IMR-90 (cell line): ENCODE measurements around the gene SYNPO. TPM values are rescaled to one million over a fixed set of nuclear protein-coding genes. Genes with fewer than 3 reads are reported as not detected.

Experiments used
- ATAC-seq: fragments of 200-7000 bp; cut with Tn5 transposase; 2 replicates; pipeline ENCODE4 v1.9.1; 2020; ENCODE audit warnings: low read depth, mild to moderate bottlenecking, moderate library complexity
- BruUV-seq: library from RNA; stranded (reverse); fragments of 400-500 nt; replicated peaks from 2 replicates; lab custom pipeline; 2021; lab: Mats Ljungman, UMichigan
- CTCF ChIA-PET: fragments of 300-600 bp; formaldehyde crosslinking; extraction: SDS; loops from one replicate; lab custom pipeline; 2021; ENCODE audit warnings: antibody characterized with exemption; lab: Yijun Ruan, JAX
- POLR2A ChIA-PET: fragments of 300-600 bp; sonication (Branson Sonifier 250); formaldehyde crosslinking; loops from one replicate; lab custom pipeline; 2022; ENCODE audit warnings: antibody characterized with exemption; ENCODE audit not compliant: unreplicated experiment; lab: Charles Lee
- DNase-seq: peaks from one replicate; pipeline ENCODE4 v3.0.0; 2013
- H2AFZ ChIP-seq: replicated peaks from 2 replicates; pipeline ENCODE3; 2013; ENCODE audit warnings: low read length, mild to moderate bottlenecking; ENCODE audit not compliant: poor library complexity
- H2AK5ac ChIP-seq: 2 replicates; pipeline ENCODE4 v1.6.1; 2013; ENCODE audit warnings: low read depth, low read length, inconsistent platforms
- H2AK9ac ChIP-seq: replicated peaks from 2 replicates; pipeline ENCODE3; 2013; ENCODE audit warnings: mild to moderate bottlenecking, low read depth, low read length, moderate library complexity; ENCODE audit not compliant: poor library complexity
- H2BK120ac ChIP-seq: 2 replicates; pipeline ENCODE4 v1.6.1; 2013; ENCODE audit warnings: low read depth, low read length, inconsistent platforms
- H2BK15ac ChIP-seq: 3 replicates; pipeline ENCODE4 v1.6.1; 2013; ENCODE audit warnings: low read depth, low read length, inconsistent platforms
- H2BK20ac ChIP-seq: 2 replicates; pipeline ENCODE4 v1.6.1; 2013; ENCODE audit warnings: low read depth, mild to moderate bottlenecking, inconsistent platforms, low read length, moderate library complexity
- H2BK5ac ChIP-seq: 2 replicates; pipeline ENCODE4 v1.6.1; 2013; ENCODE audit warnings: mild to moderate bottlenecking, low read depth, low read length, inconsistent platforms; ENCODE audit not compliant: poor library complexity, severe bottlenecking
- H3K14ac ChIP-seq: replicated peaks from 2 replicates; pipeline ENCODE4 v1.6.1; 2013; ENCODE audit warnings: low read depth, low read length, inconsistent platforms
- H3K18ac ChIP-seq: 2 replicates; pipeline ENCODE4 v1.6.1; 2013; ENCODE audit warnings: low read depth, low read length, control low read depth
- H3K23ac ChIP-seq: 2 replicates; pipeline ENCODE4 v1.6.1; 2013; ENCODE audit warnings: low read depth, low read length, inconsistent platforms
- H3K27ac ChIP-seq: 2 replicates; pipeline ENCODE4 v1.5.1; 2013; ENCODE audit warnings: mild to moderate bottlenecking, control low read depth, low read length; ENCODE audit not compliant: insufficient read depth
- H3K27me3 ChIP-seq: 2 replicates; pipeline ENCODE4 v1.6.1; 2013; ENCODE audit warnings: low read length; ENCODE audit not compliant: control insufficient read depth, insufficient read depth
- H3K36me3 ChIP-seq: 2 replicates; pipeline ENCODE4 v1.6.1; 2013; ENCODE audit warnings: low read length, mixed read lengths; ENCODE audit not compliant: control insufficient read depth, insufficient read depth
- H3K4ac ChIP-seq: 2 replicates; pipeline ENCODE4 v1.6.1; 2013; ENCODE audit warnings: low read depth, low read length, inconsistent platforms
- H3K4me1 ChIP-seq: 2 replicates; pipeline ENCODE4 v1.6.1; 2013; ENCODE audit warnings: low read length, mixed read lengths; ENCODE audit not compliant: control insufficient read depth, insufficient read depth
- H3K4me2 ChIP-seq: 2 replicates; pipeline ENCODE4 v1.6.1; 2013; ENCODE audit warnings: low read depth, mild to moderate bottlenecking, control low read depth, low read length, moderate library complexity
- H3K4me3 ChIP-seq: 2 replicates; pipeline ENCODE4 v1.5.1; 2013; ENCODE audit warnings: low read depth, mild to moderate bottlenecking, control low read depth, low read length, moderate library complexity; ENCODE audit not compliant: insufficient read depth
- H3K56ac ChIP-seq: 2 replicates; pipeline ENCODE4 v1.6.1; 2013; ENCODE audit warnings: low read length, inconsistent platforms; ENCODE audit not compliant: insufficient read depth; ENCODE audit errors: extremely low read depth
- H3K79me1 ChIP-seq, 2 experiments: 2 replicates each; pipeline ENCODE4 v1.6.1; 2013; ENCODE audit warnings: low read length in 2 of 2, inconsistent platforms in 1 of 2, low read depth in 1 of 2
- H3K9ac ChIP-seq: 2 replicates; pipeline ENCODE4 v1.6.1; 2013; ENCODE audit warnings: low read depth, low read length, control low read depth
- H3K9me1 ChIP-seq: 2 replicates; pipeline ENCODE4 v1.6.1; 2013; ENCODE audit warnings: low read length, inconsistent platforms; ENCODE audit not compliant: insufficient read depth
- H3K9me3 ChIP-seq: 2 replicates; pipeline ENCODE4 v1.6.1; 2013; ENCODE audit warnings: low read length; ENCODE audit not compliant: control insufficient read depth, insufficient read depth
- H4K20me1 ChIP-seq: 2 replicates; pipeline ENCODE4 v1.6.1; 2013; ENCODE audit warnings: low read length, inconsistent platforms; ENCODE audit not compliant: insufficient read depth
- H4K5ac ChIP-seq: 2 replicates; pipeline ENCODE4 v1.6.1; 2013; ENCODE audit warnings: mild to moderate bottlenecking, low read depth, low read length, control low read depth
- H4K8ac ChIP-seq, 2 experiments: 2 replicates each; pipeline ENCODE4 v1.6.1; 2013; ENCODE audit warnings: low read depth in 2 of 2, low read length in 2 of 2, control low read depth in 1 of 2, inconsistent platforms in 1 of 2
- H4K91ac ChIP-seq: 2 replicates; pipeline ENCODE4 v1.6.1; 2013; ENCODE audit warnings: low read depth, low read length, inconsistent platforms; ENCODE audit not compliant: insufficient read depth
- MAZ ChIP-seq: IDR thresholded peaks from 2 replicates; pipeline ENCODE4 v1.6.1; 2012; ENCODE audit warnings: low read depth, mild to moderate bottlenecking, low read length, improper control_type of control experiment, moderate library complexity, borderline replicate concordance
- NFE2L2 ChIP-seq: fragments of 150-350 bp; IDR thresholded peaks from 2 replicates; pipeline ENCODE4 v1.6.1; 2016; ENCODE audit warnings: low read depth, mild to moderate bottlenecking, low read length
- POLR2A ChIP-seq: IDR thresholded peaks from 2 replicates; pipeline ENCODE4 v1.6.1; 2012; ENCODE audit warnings: mild to moderate bottlenecking, low read depth, low read length
- RCOR1 ChIP-seq: IDR thresholded peaks from 2 replicates; pipeline ENCODE4 v1.6.1; 2012; ENCODE audit warnings: mild to moderate bottlenecking, low read length, improper control_type of control experiment; ENCODE audit not compliant: insufficient replicate concordance
- WGBS, 2 experiments: methylation state at CpG; one replicate each; pipeline versions ENCODE4 v1.1.5 to v1.1.7; 2013; ENCODE audit warnings: missing lambda C conversion rate in 2 of 2; ENCODE audit not compliant: insufficient read length in 1 of 2; ENCODE audit errors: extremely low coverage in 2 of 2; 5-methylcytosine and 5-hydroxymethylcytosine counted together
- dilution Hi-C: fragments of 300-500 bp; cut with HindIII; formaldehyde crosslinking; loops from one replicate; pipeline ENCODE4 v1.14.3; 2018; ENCODE audit warnings: low sequenced_read_pairs; ENCODE audit not compliant: unreplicated experiment
- in situ Hi-C: fragments of 300-500 bp; cut with MboI; formaldehyde crosslinking; loops from 3 replicates; pipeline ENCODE4 v1.14.3; 2019; ENCODE audit warnings: low sequenced_read_pairs, inconsistent platforms, mixed read lengths
- intact Hi-C: fragments of 100-400 bp; cut with micrococcal nuclease; formaldehyde crosslinking; loops from 2 replicates; pipeline ENCODE4 v1.10.0; 2022
- polyA plus RNA-seq, 3 experiments: library from polyadenylated mRNA; depleted of rRNA; stranded (reverse); fragments of >200 nt; gene quantifications; 2 replicates each; pipeline ENCODE4 v1.2.3, GENCODE V29; 2012; ENCODE audit warnings: low replicate concordance in 1 of 3
- total RNA-seq: library from RNA; depleted of rRNA; stranded (reverse); fragments of >200 nt; gene quantifications from 2 replicates; pipeline ENCODE4 v1.2.3, GENCODE V29; 2012
- TF ChIP-seq, protein P1 (sequence below): fragments of 150-350 bp; IDR thresholded peaks from 2 replicates; pipeline ENCODE4 v1.6.1; 2016; ENCODE audit warnings: low read depth, mild to moderate bottlenecking, low read length, moderate library complexity, borderline replicate concordance

The SYNPO gene
- total and polyA plus RNA-seq, 2 of the 4 experiments (the other 2 are of a cell fraction) = 3.0 to 24.8 TPM

DNA sequence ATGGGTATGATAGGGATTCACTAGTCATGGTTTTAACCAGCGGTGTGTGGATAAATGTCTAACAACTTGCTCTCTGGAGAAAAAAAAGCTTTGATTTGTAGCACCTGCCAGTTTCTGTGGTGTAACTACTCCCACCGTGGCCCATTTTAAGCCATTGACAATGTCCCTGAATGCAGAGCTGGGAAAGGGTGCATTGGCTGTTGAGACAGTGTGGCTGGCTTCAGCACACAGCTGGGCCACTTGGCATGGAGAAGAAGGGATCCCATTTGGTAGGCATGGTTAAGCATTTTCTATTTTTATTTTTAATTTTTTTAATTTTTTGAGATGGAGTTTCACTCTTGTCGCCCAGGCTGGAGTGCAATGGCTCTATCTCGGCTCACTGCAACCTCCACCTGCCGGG is 31.5 kb upstream of the SYNPO start:
- in situ Hi-C loops = no loop called here
- H3K14ac ChIP-seq = no peak overlapping the region

More for the DNA sequence above, 31.5 kb upstream of the SYNPO start:
- H3K4me1 ChIP-seq = no peaks in the 10 kb centered on the region
- intact Hi-C loops = no loop called here
- dilution Hi-C loops = no loop called here
- no peak overlapping the region for H3K4me3 ChIP-seq
- no peak overlapping the region for H3K9ac ChIP-seq
- H2AK5ac ChIP-seq = no peak overlapping the region
- H4K8ac ChIP-seq = no peak overlapping the region
- TF ChIP-seq MAZ = no peak
- TF ChIP-seq POLR2A = no peak
- no peak for TF ChIP-seq NFE2L2
- no peak for TF ChIP-seq RCOR1
- TF ChIP-seq, protein P1, sequence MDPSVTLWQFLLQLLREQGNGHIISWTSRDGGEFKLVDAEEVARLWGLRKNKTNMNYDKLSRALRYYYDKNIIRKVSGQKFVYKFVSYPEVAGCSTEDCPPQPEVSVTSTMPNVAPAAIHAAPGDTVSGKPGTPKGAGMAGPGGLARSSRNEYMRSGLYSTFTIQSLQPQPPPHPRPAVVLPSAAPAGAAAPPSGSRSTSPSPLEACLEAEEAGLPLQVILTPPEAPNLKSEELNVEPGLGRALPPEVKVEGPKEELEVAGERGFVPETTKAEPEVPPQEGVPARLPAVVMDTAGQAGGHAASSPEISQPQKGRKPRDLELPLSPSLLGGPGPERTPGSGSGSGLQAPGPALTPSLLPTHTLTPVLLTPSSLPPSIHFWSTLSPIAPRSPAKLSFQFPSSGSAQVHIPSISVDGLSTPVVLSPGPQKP = no peak
- no peak overlapping the region for H2BK5ac ChIP-seq
- H3K27me3 ChIP-seq = peaks cover 7% of the 10 kb centered on the region
- no peak overlapping the region for H3K56ac ChIP-seq
- POLR2A ChIA-PET = no interaction called here
- H3K18ac ChIP-seq = no peak overlapping the region
- WGBS, 2 experiments = 100% methylated on average over 2 of the region's 5 CpGs; no CpG with 5 or more reads in 1 of the 2 experiments
- no peak overlapping the region for H3K23ac ChIP-seq
- no peak overlapping the region for H3K4me2 ChIP-seq
- BruUV-seq = no TSS peak
- H2BK20ac ChIP-seq = no peak overlapping the region
- no peaks in the 10 kb centered on the region for H4K20me1 ChIP-seq
- H3K9me3 ChIP-seq = no peaks in the 10 kb centered on the region
- no peak overlapping the region for H4K5ac ChIP-seq
- CTCF ChIA-PET = no interaction called here
- ATAC-seq (no peak), DNase-seq (no peak)
- no peak overlapping the region for H4K91ac ChIP-seq
- no peaks in the 10 kb centered on the region for H3K36me3 ChIP-seq
- no peak overlapping the region for H3K27ac ChIP-seq
- H2BK15ac ChIP-seq = no peak overlapping the region
- no peak overlapping the region for H2AFZ ChIP-seq
- no peak overlapping the region for H2AK9ac ChIP-seq
- H3K9me1 ChIP-seq = 0 out of 2 replicates have a peak, but pooled peaks cover 4% of the 10 kb centered on the region
- no peaks in the 10 kb centered on the region for H3K79me1 ChIP-seq
- no peak overlapping the region for H2BK120ac ChIP-seq
- no peak overlapping the region for H3K4ac ChIP-seq
